Epidermal melanocyte (primary cell): ENCODE results near the gene ARID1B.

ENCODE experiments used
- DNase-seq: peaks from one replicate; pipeline ENCODE4 v3.0.0; 2011; ENCODE audit warnings: low spot score; ENCODE audit not compliant: insufficient read length

The ARID1B gene

GRCh38 chr6:157235600-157236039, 458.4 kb downstream of the ARID1B start:
- DNase-seq: peak; percentile 63

DNA sequence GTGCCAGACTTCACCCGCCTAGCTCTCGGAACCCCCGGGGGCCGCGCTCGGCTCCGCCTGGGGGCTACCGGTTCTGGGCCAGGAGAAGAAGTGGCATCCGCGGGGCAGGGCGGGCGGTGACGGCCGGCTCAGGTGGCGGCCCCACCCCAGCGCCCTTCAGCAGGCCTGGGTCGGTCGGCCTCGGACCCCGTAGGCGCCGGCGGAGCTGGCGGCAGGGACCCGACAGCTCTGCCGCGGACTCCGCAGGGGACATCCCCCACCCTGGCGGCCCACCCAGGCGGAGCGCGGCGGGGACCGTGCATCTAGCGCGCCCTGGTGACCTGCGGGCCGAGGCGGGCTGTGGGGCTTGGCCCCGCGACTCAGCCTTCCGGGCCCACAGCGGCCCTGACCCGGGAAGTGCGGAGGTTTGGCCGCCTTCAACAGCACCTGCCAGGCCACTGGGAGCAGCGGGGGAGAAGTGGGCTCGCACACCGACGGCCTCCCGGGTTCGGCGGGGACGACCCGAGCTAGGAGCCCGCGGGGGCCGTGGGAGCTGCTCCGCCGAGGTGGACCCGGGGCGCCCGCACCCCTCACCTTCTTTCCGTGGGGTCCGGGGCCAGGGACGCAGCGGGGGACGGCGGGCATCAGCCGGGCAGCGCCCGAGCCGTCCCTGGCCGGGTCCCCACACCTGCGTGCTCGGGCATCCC, 459.0 kb downstream of the ARID1B start:
- DNase-seq: no peak

DNA sequence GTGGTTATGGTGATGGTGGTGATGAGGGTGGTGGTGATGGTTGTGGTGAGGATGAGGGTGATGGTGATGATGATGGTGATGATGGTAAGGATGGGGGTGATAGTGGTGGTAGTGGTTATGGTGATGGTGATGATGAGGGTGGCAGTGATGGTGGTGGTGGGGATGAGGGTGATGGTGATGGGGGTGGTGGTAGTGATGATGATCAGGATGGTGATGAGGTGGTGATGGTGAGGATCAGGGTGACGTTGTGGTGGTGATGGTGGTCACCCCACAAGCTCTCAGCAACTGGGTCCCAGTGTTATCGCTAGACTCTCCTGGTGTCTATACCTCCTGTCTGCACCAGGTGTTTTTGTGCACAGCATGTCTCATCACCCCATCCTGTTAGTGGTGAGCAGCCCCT, 461.2 kb downstream of the ARID1B start:
- no peak for DNase-seq

- DNase-seq: no peak
Observed at GRCh38 chr6:157239148-157239547, 462.0 kb downstream of the ARID1B start.

GRCh38 chr6:157239671-157240058, 462.5 kb downstream of the ARID1B start:
- no peak for DNase-seq

- no peak for DNase-seq
Observed at GRCh38 chr6:157240059-157240959, 463.1 kb downstream of the ARID1B start.

GRCh38 chr6:157240960-157241311, 463.8 kb downstream of the ARID1B start:
- DNase-seq: no peak

DNA sequence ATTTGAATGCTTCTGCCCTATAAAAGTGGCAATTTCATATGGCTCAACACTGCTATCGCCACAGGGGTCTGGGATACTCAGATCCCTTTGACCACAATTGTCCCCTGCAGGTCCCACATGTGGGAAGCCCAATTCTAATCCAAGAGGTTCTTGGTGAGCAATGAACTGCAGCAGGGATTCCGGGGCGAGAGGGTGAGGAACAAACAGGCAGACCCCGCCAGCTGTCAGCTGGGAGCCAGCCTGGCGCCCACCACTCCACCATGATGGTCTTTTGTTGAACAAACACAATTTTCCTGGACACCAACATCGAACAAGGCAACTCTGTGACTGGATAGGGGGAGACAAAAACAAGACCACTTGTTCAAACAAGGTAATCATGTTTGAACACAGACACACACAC, 465.6 kb downstream of the ARID1B start:
- no peak for DNase-seq

DNA sequence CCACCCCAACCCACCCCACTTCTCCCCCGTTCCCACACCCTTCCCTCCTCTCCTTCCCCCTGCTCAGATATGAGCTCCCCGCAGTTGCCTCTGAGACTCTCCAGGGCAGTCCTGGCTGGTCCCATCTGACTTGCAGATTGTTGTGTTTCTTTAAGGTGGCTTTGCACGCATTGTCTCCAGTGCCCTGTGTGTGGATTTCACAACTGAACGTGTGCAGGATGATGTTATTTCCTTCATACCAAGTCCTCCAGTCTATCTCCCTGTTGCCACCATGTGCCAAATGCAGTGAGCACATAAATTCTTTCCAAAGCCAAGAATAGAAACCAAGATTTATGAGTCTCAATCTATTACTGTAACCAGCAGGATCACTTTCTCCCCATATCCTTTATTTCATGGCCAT, 467.0 kb downstream of the ARID1B start:
- DNase-seq: peak; percentile 62

GRCh38 chr6:157244780-157245179, 467.6 kb downstream of the ARID1B start:
- no peak for DNase-seq

DNA sequence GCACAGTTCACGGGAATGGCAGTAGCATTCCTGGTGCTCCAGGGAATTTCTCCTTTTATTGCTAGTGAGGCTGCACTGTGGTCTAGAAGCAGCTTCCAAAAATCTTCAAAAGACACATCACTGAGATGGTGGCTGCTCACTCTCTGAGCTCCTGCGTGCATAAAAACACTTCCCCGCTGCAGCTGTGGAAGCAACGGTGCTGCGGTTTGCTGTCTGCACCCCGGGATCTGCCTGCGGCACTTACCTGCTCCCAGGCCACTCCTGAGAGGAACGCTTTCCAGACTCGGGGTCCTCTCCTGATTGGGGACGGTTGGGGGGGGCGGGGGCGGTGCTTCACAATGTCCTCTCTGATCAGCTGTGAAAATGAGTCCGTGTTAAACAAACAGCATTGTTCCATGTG, 468.3 kb downstream of the ARID1B start:
- DNase-seq: no peak

- DNase-seq: no peak
Observed at GRCh38 chr6:157246048-157246630, 469.0 kb downstream of the ARID1B start.

GRCh38 chr6:157246771-157247484, 469.8 kb downstream of the ARID1B start:
- DNase-seq: no peak

DNA sequence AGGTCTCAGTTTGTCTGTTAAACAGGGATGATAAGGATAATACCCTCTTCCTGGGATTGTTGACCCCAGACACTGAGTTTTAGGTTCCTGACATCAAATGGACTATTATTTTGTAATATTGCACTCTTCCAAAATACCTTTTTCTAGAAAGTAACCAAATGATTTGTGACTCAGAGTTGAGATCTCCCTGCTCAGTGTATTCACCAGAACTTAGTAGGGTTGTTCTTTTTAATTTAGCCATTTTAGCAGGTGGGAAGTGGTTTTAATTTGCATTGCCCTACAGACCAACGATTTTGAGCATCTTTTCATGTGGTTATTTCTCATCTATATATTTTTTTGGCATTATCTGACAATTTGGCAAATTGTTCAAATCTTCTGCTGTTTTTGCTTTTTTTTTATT, 471.1 kb downstream of the ARID1B start:
- DNase-seq: no peak

DNA sequence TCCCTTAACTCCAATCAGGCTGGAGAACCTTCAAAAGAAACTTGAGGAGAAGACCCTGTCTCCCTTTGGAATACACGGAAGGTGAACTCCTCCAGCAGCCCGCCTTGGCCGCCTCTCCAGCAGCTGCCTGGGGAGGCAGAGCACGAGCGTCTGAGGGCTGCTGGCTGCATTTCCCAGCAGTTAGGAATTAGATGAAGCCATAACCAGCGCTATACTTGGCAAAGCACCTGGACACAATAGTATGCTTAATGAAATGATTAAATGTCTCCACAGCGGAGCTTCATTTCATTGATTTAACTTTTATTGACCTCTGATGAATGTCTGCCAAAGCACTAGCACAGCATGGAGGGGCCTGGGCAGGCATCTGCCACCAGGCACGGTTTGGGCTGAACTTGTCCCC, 472.6 kb downstream of the ARID1B start:
- no peak for DNase-seq

- no peak for DNase-seq
Observed at GRCh38 chr6:157251586-157252247, 474.5 kb downstream of the ARID1B start.

- no peak for DNase-seq
Observed at GRCh38 chr6:157253017-157253416, 475.8 kb downstream of the ARID1B start.

DNA sequence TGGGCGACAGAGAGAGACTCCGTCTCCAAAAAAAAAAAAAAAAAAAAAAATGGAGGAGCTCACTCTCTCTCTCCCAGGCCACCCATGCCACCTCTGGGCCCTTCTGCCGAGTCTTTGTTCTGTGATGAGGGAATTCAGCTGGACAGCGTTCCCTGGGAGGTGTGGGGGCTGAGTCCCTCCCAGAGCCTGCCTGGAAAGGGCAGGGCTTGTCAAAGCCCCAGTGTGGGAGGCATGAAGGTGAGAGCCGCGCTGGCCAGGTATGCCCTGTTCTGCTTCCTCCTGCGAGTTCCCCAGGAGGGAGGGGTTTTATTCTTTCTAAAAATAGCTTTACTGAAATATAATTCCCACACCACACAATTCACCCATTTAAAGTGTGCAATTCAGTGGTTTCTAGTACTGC, 476.5 kb downstream of the ARID1B start:
- no peak for DNase-seq

DNA sequence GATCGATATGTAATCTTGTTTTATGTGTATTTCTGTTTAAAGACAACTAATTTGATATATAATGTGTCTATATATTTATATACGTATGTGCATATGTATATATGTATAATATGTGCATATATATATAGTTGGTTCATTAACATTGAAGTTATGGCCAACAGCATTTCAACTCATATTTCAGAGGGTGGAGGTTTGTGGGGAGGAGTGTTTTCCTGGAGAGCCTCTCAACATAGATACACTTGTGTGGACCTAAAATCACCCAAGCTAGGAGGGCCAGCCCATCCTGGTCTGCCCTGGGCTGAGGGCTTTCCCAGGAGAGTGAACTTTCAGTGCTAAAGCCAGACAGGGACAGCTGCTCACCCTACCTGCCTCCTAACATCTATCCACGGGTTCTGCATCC, 477.4 kb downstream of the ARID1B start:
- DNase-seq: no peak

DNA sequence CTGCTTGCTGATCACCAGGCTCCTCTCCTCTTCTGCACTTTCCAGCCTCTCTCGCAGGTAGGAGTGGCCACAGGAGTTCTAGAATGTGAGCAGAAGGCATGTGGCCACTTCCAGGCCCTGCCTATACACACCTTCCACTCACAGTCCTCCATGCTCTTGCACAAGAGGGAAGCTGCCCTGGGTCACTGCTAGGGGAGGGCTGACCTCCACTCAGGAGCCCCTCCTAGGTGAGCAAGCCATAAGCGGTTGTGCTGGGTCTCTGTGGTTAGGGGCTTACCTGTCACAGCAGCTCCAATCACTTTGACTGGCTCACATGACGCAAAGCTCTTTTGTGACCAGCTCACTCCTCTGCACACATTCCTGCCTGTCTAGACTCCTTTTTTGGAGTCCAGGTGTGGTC, 477.9 kb downstream of the ARID1B start:
- no peak for DNase-seq

DNA sequence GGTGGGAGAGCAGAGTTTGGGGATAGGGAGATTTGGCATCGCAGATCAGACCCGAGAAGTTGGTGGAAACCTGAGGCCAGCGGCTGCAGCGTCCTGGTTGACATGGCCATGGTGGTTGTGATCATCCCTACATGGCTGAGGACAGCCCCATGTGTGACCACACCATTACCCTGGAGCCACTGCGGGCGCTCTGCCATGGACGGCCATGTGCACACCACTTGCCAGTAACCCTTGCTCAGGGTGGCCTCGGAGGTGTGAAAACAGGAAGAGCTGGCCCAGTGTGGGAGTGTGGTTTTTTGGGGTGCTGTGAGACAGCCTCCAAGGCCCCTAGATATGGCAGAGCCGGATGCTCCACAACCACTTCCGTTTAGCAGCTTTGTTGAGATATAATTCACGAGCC, 481.7 kb downstream of the ARID1B start:
- DNase-seq: no peak
